GM19324 (cell line): ENCODE data around the gene TTI1.

ENCODE experiments used
- ATAC-seq: cut with Tn5 transposase; IDR thresholded peaks from one replicate; pipeline ENCODE4 v1.9.1; 2021; ENCODE audit warnings: mild to moderate bottlenecking, moderate library complexity; ENCODE audit not compliant: unreplicated experiment, low FRiP score

Gene TTI1

DNA sequence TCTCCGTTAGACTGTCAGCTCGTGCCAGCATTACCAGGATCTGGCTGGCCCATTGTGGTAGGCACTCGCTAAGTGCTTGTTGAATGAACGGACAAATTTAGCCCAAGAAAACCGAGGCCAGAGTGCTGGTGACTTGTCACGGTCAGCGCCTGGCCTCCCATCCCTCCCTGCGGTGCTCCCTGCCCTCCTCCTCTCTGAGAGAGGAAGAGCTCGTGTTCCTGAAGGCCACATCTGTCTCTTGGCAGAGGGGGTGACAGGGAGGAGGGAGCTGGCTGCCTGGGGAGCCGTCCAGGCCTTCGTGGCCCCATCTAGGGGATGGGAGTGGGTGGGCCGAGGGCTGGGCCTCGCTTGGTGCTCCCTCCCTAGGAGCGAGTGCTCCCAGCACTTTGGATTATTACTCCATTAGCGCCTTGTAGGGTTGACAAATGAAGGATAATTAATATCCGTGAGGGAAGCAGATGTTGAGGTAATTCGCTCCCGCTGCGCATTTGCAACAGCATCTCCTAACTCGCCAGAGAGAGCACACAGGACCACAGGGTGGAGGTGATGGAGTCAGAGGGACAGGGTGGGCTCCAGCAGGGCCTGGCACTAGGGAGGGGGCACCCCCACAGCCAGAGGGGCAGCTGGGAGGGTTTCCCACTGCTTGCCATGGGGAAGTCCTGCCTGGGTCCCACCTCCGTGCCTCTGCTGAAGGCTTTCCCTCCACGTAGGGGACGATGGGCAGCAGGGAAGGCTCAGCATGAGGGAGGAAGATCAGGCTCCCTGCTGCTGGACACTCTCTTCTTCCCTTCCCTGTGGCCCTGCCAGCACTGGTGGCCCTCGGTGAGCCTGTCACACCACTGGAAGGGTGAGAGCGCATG lies 93.3 kb downstream of the TTI1 start:
- ATAC-seq = no peak

DNA sequence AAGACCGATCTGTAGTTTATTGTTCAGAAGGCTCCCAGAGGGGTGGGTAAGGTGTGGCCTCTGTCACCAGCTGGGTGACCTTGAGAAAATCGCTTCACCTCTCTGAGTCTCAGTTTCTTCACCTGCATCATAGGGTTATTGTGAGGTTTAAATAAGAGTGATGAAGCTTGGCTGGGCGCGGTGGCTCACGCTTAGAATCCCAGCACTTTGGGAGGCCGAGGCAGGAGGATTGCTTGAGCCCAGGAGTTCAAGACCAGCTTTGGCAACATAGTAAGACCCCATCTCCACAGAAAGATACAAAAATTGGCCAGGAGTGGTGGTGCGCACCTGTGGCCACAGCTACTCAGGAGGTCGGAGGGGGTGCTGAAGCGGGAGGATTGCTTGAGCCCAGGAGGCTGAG lies 94.3 kb downstream of the TTI1 start:
- no peak for ATAC-seq

DNA sequence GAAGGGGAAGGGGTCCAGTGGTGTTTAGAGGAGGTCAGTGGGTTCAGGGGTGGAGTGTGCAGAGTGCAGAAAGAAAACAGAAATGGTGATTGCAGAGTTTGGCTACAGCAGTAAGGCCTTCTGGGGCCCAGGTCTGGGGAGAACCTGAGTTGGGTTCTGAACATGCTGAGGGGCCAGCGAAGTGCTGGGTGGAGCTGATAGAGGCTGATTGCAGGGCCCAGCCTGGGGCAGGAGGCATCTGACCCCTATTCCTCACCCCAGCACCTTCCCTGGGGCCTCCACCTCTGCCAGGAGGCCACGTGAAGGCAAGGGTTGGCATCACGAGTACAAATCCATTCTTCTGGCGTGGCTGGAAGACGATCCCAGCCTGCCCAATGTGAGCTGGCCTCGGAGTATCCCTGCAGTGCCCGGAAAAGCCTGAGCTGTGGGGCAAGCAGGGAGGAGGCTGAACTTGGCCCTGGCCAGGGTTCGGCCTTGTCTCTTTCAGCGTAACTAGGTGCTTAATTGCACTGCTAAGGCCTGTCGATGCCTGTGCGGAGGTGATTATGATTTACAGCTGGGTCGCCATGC lies 95.0 kb downstream of the TTI1 start:
- ATAC-seq = no peak

DNA sequence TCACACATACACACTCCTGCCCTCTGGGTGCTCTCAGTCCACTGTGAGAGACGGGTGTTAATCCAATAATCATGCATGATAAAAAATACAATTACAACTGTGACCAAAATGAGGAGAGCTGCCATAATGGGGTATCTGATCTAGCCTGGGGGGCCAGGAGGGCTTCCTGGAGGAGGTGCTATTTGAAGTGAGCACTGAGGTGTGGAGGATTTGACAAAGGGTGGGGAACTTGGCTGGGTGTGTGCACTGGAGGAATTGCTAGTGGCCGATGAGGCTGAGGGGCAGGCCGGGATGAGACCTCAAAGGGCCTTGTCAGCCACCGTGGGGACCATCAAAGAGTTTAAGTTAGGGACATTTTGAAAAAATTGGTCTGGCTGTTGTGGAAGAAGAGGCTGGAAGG lies 95.6 kb downstream of the TTI1 start:
- ATAC-seq = no peak

- no peak for ATAC-seq
Measured at GRCh38 chr20:37936451-37936850, 96.8 kb downstream of the TTI1 start.

DNA sequence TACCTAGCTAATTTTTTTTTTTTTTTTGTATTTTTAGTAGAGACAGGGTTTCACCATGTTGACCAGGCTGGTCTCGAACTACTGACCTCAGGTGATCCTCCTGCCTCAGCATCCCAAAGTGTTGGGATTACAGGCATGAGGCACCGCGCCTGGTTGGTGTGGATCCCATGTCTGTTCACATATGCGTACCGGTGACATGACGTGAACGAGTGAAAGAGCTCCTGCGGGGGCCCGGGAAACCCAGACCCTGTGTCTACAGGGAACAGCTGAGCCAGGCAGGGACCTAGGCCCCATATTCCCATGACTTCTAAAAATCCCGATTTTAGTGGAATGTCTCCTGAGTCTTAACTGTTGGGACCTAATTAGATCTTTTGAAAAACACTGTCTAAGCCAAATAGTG lies 97.2 kb downstream of the TTI1 start:
- no peak for ATAC-seq

DNA sequence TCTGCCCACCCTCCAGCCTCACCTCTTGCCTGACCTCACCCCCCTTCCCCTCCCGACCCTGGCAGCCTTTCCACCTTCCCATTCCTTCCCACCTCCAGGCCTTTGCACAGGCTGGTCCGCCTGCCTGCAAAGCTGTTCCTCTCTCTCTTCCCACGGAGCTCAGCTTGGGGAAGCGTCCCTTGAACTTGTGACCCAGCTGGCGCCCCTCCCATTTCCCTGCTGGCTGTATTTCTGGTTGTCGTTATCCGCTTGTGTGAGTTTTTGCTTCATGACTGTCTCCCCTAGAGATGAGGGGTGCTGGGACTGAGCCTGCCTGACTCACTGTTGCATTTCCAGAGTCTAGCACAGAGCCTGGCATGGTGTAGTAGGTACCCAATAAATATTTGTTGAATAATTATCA lies 97.8 kb downstream of the TTI1 start:
- ATAC-seq = no peak

DNA sequence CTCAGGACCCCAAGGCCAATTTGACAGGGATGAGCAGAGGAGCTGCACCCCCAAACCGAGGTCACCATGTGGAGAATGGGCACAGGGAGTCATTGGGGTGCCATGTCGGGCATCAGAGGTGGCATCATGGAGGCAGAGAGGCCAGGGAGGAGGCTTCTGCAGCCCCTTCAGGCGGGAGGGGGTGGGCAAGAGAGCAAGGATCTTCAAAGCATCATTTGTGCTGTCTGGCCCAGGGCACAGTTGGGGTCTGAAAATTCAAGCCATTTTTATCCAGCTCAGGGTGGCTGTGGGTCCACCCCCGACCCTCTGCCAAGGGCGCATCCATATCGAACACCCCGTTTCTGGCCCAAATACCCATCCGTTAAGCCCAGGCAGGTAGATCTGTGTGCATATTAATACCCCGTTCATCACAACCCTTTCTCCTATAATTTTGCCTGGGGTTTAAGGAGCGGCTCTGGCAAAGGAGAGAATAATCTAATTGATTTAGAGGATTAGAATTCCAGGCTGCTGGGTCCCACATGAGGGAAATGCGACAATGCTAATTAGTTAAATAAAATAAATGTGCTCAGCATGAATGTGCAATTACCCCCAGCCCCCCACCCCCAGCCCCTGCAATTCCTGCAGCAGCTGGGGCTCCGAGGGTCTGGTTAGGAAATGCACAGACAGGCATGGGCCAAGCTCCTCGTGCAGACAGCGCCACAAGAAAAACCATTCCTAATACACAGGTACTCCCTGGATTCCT lies 98.5 kb downstream of the TTI1 start:
- no peak for ATAC-seq

DNA sequence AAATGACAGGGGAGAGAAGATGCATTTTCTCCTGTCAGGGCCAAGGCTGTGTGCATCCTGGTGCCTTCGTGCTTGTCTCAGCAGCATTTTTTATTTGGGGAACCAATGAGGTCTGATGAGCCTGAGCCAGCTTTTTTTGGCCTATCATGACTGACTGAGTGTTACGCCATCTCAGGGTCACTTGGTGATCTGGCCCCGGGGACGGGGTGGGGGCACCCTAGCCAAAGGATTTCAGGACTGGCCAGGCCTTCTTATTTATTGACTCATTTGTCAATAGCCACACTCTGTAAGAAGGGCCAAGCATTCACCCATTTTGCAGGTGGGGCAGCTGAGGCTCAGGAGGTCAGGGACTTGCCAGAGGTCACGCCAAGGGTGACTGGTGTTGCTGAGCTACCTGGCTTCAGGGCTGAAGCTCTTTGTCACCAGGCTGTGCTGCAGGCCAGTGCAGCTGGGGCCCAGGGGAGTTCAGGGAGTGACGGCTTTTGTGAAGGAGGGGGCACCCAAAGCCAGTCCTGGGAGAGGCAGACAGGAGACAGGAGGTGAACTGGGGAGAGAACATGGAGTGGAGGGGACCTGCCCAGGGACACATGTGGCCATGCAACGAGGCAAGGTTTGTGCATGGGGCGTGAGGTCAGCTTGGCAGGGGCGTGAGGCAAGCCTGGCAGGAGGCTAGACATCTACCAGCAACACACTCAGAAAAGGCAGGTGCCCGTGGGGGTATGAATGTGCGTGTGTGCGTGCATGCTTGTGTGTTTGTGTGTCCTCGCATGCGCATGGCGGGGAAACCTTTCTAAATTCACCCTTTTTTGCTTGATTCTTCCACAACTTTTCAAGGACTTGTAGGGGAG lies 99.2 kb downstream of the TTI1 start:
- ATAC-seq = no peak
